SK-N-SH (cell line): Measurements from ENCODE around the gene TBCCD1.

Experiments
- CHD2 ChIP-seq: fragments of 150-350 bp; IDR thresholded peaks from 2 replicates; pipeline ENCODE4 v1.6.1; 2018; ENCODE audit warnings: low read length; ENCODE audit not compliant: partially characterized antibody
- GABPA ChIP-seq: IDR thresholded peaks from 2 replicates; pipeline ENCODE4 v1.4.0; 2012; ENCODE audit warnings: low read depth, mild to moderate bottlenecking
- SMC3 ChIP-seq: IDR thresholded peaks from 2 replicates; pipeline ENCODE4 v1.6.1; 2012; ENCODE audit warnings: low read depth, low read length, improper control_type of control experiment
- TF ChIP-seq, protein P1 (sequence below): fragments of 200-600 bp; sonication (generic); IDR thresholded peaks from 2 replicates; pipeline ENCODE4 v1.6.1; 2017; ENCODE audit warnings: antibody characterized with exemption, mild to moderate bottlenecking, moderate library complexity
- TF ChIP-seq, protein P2 (sequence below): fragments of 150-350 bp; IDR thresholded peaks from 2 replicates; pipeline ENCODE4 v1.6.1; 2017; ENCODE audit warnings: antibody characterized with exemption, low read length, low read depth, borderline replicate concordance

DNA sequence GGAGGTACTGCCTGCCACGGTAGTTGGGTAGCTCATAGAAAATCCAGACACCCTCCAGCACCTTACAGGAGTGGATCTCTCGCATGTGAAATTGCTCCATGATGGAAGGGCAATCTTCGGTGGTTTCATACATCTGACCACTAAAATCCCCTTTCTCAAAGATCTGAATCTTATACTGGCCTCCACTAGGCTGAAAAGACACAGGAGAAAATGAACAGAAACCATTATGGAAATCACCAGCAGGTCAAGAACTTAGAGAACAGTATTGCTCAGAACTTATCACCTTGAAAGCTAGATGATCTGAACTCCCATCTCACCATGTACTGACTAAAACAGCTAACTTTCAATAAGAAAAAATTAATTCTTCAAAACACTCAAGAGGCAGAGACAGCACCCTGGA, 28.4 kb downstream of the TBCCD1 start:
- TF ChIP-seq, protein P1, sequence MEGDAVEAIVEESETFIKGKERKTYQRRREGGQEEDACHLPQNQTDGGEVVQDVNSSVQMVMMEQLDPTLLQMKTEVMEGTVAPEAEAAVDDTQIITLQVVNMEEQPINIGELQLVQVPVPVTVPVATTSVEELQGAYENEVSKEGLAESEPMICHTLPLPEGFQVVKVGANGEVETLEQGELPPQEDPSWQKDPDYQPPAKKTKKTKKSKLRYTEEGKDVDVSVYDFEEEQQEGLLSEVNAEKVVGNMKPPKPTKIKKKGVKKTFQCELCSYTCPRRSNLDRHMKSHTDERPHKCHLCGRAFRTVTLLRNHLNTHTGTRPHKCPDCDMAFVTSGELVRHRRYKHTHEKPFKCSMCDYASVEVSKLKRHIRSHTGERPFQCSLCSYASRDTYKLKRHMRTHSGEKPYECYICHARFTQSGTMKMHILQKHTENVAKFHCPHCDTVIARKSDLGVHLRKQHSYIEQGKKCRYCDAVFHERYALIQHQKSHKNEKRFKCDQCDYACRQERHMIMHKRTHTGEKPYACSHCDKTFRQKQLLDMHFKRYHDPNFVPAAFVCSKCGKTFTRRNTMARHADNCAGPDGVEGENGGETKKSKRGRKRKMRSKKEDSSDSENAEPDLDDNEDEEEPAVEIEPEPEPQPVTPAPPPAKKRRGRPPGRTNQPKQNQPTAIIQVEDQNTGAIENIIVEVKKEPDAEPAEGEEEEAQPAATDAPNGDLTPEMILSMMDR = no peak
- TF ChIP-seq GABPA = no peak
- no peak for TF ChIP-seq CHD2
- TF ChIP-seq, protein P2, sequence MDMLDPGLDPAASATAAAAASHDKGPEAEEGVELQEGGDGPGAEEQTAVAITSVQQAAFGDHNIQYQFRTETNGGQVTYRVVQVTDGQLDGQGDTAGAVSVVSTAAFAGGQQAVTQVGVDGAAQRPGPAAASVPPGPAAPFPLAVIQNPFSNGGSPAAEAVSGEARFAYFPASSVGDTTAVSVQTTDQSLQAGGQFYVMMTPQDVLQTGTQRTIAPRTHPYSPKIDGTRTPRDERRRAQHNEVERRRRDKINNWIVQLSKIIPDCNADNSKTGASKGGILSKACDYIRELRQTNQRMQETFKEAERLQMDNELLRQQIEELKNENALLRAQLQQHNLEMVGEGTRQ = no peak
- no peak for TF ChIP-seq SMC3
